PC-3 (cell line): ENCODE measurements around the gene MXD1.

Source experiments
- CTCF ChIP-seq: fragments of 300-600 bp; sonication (generic); conservative IDR thresholded peaks from 2 replicates; pipeline ENCODE4 v1.5.1; 2017; ENCODE audit warnings: antibody characterized with exemption, low read depth, mild to moderate bottlenecking, low read length
- EZH2 ChIP-seq: fragments of 300-600 bp; sonication (generic); IDR thresholded peaks from one replicate; pipeline ENCODE4 v1.6.1; 2017; ENCODE audit warnings: antibody characterized with exemption, mild to moderate bottlenecking, low read length; ENCODE audit not compliant: unreplicated experiment

DNA sequence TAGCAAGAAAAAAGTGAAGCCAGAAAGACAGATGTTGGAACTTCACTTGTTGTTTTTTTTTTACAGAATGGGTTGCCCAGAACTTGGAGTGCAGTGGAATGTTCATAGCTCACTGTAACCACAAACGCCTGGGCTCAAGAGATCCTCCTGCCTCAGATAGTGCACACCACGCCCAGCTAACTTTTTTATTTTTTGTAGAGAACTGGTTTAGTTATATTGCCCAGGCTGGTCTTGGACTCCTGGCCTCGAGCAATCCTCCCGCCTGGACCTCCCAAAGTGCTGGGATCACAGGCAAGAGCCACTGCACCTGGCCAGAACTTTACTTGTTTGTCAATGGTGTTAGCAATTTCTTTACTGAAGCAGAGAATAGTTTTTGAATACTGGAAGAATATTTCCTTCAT is 58.4 kb downstream of the MXD1 start:
- TF ChIP-seq CTCF (no peak), EZH2 (no peak)
